ENCODE results near the gene ZCCHC4.
"Not testable (repeated sequence)": the region's sequence is repeated elsewhere in the genome, so short reads cannot be mapped to it uniquely, and the experiment has no call there.

Gene ZCCHC4

DNA sequence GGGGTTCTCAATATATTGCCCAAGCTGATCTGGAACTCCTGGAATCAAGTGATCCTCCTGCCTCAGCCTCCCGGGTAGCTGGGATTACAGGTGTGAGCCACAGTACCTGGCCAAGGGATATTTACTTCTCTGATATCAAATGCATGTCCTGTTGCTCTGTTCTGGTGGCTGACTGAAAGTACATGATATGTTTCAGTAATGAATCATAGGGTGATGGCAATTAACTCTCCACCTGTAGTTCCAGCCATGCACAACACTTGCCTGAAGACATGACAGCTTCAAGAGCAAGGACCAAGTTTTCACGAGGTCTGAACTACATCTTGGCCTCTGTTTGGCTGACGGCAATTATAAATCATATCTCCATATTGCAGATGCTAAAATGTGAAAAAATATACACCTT lies 9.1 kb downstream of the ZCCHC4 start:
- no peak for DNase-seq

DNA sequence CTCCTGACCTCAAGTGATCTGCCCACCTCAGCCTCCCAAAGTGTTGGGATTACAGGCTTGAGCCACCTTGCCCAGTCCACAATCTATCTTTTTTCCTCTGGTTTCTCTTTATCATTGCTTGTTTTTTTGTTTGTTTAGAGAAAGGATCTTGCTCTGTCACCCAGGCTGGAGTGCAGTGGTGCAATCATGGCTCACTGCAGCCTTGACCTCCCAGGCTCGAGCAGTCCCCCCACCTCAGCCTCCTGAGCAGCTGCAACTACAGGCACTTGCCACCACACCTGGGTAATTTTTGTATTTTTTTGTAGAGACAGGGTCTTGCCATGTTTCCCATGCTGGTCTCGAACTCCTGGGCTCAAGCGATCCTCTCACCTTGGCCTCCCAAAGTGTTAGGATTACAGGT lies 15.9 kb downstream of the ZCCHC4 start:
- not testable (repeated sequence) for DNase-seq

DNA sequence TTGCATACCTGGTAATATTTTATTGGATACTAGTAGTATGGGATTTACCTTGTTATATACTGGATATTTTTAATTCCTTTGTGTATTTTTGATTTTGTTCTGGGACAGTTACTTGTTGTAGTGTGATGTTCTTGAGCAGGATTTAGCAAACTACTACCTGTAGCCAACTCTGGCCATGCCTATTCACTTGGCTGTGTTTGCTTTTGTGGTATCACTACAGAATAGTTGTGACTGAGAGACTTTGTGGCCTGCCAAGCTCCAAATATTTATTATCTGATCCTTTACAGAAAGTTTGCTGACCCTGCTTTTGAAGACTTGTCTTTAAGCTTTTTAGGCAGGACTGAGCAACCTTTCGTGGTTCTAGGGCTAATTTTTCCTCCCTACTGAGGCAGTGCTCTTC lies 17.8 kb downstream of the ZCCHC4 start:
- DNase-seq = no peak

DNA sequence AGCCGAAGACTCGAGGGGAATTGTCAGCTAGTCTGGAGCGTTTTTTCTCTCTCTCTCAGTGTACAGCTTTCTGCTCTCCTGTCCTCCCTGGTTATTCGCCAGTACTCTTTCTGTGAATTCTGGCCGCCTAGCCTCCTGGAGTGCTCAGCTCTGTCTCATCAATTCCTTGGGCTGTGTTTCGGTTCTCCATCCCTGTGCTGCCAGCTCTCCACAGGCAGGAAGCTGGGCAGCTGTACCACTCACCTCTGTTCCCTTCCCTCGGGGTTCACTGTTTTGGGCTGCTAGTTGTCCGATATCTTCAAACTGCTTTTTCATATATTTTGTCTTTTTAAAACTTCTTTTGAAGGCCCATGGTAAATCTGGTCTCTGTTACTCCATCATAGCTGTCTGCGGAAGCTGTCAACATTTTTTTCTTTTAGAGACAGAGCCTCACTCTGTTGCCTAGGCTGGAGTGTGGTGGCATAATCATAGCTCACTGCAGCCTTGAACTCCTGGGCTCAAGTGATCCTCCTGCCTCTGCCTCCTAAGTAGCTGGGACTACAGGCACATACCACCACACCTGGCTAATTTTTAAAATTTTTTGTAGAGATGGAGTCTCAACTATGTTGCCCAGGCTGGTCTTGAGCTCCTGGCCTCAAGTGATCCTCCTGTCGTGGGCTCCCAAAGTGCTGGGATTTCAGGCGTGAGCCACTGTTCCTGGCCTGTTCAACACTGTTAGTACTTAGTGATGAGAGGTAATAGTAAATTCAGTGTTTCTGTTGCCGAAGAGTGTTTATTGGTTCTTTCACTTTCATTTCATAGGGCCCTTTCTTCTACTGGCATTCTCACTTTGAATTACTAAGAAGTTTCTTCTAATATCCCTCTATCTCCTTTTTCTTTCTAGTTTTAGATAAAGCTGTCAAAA lies 18.6 kb downstream of the ZCCHC4 start:
- no peak for DNase-seq

DNA sequence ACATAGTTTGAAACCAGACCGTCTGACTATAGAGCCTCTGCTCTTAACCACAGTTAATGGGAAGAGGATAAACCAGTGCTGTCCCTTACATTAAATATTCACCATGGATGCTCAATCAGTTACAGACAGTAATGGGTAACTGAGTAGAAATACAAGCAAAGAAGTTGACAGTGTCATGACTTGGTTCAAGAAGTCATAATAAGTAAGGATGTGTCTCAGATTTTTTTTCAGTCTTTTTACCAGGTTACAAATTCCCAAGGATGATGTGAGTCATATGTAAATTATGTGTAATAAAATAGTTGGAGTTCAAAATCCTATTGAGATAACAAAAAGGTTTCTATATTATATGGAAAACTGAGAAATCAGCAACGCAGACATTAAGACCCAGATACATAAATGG lies 31.1 kb downstream of the ZCCHC4 start:
- no peak for DNase-seq

DNA sequence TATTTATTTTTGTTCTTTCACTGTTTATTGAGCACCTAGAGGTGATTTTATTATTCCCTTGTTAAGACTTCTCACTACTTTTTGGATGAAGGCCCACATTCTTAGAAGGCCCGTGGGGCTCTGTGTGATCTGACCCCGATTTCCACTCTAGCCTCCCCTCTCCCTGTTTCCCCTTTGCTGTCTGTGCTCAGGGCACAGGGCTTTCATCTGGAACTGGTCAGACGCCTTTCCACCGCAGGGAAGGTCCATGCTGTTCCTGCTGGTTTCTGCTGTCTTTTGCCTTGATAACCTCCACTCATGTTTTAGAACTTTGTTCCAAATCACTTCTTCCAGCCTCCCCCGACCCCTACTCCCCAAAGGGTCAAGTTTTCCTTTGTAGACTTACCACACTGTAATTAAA lies 33.2 kb downstream of the ZCCHC4 start:
- DNase-seq = no peak

DNA sequence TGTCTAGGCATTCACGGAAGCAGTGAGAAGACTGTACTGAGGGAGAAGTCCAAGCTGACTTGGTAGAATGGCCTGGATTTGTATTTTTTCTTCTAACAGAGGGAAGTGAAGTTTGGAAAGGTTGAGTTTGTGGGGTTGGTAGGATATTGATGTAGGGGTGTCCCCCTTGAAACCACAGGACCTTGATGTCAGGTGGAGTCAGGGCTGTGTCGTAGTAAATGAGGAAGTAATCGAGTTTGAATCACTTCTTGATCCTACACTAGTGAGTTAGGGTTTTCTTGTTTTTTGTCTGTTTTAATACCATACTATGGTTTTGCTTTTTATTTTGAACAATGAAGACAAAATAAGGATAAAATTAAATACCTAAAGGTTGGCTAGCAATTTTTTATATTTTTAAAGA lies 34.3 kb downstream of the ZCCHC4 start:
- no peak for DNase-seq

DNA sequence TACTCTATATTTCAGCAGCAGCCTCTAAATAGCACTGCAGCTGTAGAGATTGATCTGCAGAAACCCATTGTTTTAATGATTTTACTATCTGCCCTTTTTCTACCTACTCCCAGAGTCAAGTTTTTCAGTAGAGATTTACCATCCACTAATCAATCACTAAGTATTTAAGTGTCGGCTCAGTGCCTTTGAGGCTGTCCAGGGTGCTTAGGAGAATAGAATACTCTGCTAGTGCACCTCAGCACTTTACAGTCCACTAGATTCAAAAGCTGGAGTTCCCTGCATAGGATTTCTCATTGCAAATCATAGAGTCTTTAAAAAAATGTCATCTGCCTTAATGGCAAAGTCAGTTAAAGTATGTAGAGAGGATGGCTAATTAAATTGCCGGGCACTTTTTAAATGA lies 34.9 kb downstream of the ZCCHC4 start:
- no peak for DNase-seq

DNA sequence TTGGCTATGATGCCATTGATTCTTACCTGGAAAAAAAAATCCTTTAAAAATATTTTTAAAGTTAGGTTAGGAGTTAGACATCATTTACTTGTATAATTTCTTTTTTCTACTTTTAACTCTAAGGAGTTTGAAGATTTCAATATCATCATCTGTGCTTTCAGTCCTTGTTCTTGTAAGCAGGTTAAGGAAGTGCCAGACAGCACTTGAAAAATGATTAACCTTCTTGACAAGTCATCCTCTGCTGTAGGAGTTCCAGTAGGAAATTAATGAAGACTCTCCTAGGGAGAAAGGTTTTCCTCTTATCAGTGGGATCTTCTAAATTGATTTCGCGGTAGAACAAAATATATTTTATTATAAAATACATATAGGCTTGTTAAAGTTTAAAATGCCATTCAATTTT lies 35.4 kb downstream of the ZCCHC4 start:
- DNase-seq = no peak

DNA sequence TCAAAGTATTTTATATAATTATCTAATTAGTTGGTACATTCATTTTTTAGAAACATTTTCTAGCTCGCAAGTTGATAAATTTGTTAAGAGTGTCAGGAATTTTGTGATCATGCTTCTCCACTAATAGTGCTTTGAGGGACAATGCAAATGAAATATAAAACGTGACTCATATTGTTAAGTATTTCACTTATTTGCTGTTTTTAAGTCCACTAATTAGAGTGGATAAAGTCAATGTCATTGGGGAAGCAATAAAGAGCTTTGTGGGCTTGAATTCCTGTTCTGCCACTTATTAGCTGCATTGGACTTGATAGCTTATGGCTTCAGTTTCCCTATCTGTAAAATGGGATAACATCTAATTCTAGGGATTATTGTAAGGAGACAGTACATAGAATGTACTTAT lies 38.0 kb downstream of the ZCCHC4 start:
- no peak for DNase-seq

DNA sequence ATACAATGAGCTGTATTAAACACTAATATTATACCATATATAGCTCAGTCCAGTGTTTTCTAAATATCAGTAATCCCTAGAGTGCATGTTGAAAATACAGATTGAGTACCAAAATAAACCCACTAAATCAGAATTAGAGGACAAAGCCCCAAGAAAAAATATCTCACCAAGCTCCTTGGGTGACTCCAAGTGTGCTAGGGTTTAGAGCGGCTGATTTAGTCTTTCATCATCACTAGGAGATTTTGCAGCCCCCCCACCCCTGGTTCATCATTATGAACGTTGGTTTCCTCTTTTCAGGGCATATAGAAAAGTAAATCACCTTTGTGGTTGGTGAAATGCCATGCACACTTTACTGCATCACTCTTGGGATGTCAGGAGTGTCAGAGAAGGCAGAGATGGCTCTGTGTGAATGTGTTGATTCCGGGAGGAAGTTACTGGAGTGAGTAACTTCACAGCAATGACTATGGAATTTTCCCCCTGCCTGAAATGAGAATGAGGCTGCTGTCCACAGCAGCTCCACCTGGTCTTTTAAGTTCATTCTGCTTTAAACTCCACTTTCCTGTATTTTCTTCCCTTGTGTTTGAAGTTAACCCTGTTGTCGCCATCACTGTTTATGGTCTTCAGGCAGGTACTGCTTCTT lies 39.3 kb downstream of the ZCCHC4 start:
- no peak for DNase-seq

DNA sequence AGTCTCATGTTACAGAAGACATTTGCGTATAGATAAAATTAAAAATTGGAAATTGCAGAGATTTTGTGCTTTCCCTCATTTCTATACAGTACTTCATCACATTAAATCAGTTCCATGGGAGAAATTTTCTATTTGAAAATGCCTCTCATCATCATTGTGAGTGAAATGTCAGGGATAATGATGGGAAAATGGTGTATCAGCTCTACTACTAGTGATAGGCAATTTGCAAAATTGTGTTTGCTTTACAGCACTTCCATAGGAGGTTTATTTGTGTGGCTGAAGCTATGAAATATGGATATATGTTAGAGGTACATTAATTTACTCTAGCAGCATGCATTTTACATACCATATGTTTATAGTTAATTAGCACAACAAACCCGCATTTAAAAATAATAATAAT lies 43.5 kb downstream of the ZCCHC4 start:
- no peak for DNase-seq

DNA sequence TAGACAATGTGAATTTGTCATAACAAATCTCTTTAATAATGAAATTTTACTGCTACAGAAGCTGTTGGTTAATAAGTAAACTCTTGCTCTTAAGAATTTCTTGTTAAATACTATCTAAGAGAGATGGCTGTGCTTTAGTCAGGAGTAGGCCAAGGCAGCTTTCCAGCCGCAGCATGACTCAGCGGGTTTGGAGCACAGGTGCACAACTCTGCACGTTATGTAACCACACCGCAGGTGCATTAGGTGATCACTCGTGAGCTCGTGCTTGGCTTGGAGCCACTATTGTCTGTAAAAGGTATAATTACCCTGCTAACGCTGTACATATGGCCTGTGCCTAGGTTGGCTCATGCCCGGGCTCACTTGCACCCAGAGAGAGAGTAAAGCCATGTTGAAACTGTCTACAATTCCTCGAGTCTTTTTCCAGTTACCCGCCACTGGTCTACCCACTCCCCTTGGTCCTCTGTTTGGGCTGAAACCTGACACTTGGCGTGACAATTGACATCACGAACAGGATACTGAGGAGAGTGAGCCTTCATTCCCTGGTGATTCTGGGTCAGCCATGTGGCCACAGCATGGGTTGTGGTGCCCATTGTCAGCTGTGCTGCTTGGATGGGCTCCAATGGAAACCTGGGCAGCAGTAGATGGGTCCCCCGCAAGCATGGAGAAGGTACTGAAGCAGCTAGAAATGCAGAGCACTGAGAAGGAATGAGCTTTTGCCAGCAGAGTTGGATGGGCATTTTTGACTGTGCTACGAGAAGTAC lies 46.1 kb downstream of the ZCCHC4 start:
- no peak for DNase-seq

DNA sequence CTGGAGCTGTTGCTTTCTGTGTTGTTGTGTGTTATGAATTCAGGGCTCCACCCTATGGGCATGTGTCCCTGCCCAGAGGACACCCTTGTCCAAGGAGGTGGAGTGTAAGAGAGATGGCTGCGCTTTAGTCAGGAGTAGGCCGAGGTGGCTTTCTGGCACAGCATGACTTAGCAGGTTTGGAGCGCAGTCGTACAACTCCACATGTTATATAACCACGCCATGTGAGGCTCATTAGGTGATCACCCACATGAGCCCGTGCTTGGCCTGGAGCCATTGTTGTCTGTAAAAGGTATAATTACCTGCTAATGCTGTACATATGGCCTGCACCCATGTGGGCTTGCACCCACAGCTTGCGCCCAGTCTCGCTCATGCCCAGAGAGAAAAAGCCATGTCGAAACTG lies 48.7 kb downstream of the ZCCHC4 start:
- no peak for DNase-seq

DNA sequence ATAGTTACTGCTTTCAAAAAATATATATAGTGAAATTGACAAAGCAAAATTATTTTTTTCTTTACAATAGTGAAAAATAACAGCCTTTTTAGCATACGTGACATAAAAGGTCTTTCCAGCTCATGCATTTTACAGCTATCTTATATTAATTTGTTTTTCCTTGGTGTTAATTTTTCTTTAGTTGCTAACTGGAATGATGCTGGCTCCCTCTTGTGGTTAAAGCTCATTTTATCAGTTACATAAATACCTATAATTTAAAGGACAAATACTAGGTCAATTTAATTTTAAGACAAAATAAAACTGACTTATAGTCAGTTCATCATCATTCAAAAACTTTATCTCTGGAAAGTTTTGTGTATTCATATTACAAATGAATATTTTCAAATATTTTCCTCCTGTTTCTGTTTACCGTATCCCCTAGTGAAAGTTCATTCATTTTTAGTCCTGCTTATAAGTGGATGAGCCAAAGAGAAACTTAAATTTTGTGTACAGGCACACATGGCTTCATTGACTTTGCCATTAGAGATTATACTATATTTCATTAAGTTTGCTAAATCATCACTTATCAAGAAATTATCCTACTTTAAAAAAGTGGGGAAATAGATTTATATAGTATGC lies 54.5 kb downstream of the ZCCHC4 start:
- DNase-seq = peak; percentile 4

DNA sequence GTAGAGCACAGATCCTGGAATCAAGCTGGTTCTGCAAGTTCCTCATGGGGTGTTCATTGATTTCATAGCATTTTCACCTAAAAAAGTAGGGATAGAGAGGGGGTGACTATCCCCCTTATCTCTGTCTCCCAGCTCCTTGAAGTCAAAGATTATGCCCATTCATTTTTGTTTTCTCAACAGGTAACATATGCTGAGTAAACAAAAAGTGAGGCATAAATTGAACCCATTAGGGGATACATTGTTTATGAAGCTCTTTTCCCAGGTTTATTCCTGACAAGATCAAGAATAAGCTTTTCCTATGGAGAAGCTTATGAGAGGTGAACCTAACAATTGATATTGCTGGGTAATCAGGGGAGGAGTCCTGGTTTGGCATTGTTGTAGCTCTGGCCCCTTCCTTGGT lies 55.3 kb downstream of the ZCCHC4 start:
- DNase-seq = no peak

DNA sequence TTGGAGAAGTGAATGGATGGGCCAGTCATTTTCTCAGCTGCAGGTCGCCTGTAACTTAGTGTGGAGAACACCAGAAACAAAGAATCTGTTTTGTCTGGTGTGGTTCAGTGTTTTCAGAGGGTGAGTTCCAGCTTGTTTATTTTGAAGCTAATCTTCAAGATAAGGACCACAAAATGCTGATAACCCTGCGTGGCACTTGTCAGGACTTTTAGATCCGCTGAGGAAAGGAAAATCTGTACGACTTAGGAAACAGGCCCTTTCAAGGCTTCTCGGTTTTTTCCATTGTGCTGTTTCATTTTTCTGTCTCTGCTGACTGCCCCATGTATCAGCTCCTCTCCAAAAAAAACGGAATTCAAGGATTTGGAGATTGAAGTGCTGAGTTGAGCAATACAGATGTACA lies 55.7 kb downstream of the ZCCHC4 start:
- no peak for DNase-seq

DNA sequence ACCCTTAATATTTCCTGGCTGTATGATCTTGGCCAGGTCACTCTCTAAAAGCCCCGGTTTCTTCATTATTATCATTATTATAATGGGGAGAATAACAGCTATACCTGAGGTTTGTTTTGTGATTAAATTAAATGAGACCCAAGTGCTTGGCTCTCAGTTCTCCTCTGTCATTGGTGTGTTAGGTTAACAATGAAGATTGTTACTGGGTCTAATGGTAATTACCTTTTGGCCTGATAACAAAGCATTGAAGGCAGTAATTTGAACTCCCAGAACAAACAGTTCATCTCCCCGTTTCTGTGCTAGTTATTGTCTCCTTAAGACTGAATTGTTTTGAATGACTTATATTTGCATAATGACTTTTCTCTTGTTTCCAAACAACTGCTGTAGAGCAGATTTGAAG lies 57.7 kb downstream of the ZCCHC4 start:
- DNase-seq = no peak

DNA sequence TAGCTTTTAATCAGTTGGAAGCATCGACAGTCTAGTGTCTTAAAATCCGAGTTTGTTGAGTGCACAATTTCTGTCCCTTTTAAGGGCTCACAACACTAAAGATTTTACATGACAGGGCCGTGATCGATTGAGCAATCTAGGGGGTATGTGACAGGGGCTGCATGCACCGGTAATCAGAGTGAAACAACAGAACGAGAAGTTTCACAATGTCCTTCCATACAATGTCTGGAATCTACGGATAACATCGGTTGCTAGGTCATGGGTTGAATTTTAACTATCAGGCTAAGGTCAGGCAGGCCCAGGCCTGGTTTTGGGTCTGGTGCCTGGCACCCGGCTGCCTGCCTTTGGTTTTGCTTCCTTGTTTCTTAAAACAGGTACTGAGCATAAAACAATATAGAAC lies 60.0 kb downstream of the ZCCHC4 start:
- not testable (repeated sequence) for DNase-seq

DNA sequence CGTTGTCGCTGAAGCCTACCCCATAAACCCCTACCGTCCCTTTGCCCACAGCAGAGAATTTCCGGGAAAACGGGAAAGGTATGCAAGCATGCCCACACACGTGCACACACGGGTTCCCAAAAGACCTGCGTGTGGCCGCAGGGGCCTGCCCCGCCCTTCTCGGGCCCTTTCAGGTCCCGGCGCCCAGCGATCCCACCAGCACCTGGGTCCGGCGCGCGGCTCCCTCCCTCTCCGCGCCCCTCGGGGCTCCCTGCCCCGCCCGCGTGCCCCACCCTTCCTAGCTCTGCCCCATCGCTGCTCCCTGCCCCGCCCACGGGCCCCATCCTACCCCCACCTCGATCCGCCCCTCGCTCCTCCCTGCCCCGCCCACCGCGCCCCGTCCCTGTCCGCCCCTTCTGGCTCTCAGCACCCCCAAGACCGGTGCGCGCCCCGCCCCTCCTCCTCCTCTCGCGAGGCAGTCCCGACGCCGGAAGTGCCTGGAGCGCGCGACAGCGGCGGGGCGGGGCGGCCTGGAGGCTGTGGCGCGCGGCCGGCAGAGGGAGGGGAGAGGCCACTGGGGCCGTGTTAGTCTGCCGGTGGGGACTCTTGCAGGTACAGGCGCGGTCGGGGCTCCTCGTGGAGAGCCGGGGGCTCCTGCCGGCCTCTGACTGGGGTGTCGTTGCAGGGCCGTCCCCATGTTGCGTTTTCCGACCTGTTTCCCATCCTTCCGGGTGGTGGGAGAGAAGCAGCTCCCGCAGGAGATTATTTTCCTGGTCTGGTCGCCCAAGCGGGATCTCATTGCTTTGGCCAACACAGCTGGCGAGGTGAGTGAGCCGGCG lies 64.4 kb downstream of the ZCCHC4 start, which contains the start of gene ANAPC4:
ANAPC4 (plus strand) TSS at position 510 of the 818 bp plus-strand sequence; CDS start at position 675, 165 bp downstream.
- DNase-seq = peak; percentile 89

DNA sequence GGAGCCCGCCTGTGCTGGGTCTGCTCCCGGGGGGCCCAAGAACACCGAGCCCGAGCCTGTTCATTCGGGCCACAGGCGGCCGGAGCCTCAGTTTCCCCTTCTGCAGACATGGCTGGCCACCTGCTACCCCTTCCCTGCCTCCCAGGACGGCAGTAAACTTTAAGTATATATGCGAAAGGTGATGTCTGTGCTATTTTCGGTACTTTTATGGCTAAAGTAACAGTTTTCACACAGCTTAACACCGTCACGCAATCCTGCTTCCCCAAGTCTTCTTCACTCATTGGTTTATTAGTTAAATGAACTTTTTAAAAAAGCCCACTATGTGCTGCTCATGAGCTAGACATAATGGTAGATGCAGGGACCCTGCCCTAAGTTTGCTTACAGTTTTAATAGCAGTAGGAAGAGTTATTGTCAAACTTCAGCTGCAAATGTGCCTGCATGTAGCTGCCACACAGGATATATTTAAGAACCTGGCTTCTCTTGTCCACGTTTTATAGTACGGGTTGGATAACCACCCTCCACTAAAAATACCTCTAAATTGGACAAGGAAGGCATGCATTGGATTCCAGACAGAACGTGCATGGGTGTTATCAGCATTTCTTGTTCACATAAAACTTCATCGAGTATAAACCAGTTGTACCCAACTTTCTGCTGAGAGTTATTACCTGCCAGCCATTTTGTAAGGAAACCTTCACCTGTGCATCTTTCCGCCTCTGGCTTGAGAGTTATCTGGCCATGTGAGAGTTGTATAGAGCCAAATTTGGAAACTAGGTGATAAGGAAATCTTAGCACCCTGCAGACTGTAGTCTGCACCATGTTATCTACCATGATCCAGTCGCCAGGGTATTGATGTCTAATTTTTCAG lies 65.2 kb downstream of the ZCCHC4 start:
- peak; percentile 7 for DNase-seq

DNA sequence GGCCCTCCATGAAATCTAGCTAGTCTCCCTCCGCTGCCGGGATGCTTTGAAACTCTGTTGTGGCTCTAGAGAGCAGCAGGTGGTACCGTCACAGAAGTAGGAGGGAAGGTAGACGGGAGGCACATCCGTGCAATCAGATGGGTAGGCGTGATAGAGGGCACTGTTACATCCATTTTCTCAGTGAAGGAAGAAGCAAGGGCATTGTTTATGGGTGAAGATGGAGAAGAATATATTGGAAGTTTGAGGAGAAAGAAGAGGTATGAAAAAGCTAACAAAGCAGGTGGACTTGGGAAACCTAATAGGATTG lies 65.8 kb downstream of the ZCCHC4 start:
- no peak for DNase-seq
